NCI-H1436 (cell line): Measurements from ENCODE around the gene ALDH2.
"Not testable (repeated sequence)": the region's sequence is repeated elsewhere in the genome, so short reads cannot be mapped to it uniquely, and the experiment has no call there.

Experiments used
- DNase-seq: peaks from one replicate; lab custom pipeline; 2025; lab: John Stamatoyannopoulos, UW

Gene ALDH2

DNA sequence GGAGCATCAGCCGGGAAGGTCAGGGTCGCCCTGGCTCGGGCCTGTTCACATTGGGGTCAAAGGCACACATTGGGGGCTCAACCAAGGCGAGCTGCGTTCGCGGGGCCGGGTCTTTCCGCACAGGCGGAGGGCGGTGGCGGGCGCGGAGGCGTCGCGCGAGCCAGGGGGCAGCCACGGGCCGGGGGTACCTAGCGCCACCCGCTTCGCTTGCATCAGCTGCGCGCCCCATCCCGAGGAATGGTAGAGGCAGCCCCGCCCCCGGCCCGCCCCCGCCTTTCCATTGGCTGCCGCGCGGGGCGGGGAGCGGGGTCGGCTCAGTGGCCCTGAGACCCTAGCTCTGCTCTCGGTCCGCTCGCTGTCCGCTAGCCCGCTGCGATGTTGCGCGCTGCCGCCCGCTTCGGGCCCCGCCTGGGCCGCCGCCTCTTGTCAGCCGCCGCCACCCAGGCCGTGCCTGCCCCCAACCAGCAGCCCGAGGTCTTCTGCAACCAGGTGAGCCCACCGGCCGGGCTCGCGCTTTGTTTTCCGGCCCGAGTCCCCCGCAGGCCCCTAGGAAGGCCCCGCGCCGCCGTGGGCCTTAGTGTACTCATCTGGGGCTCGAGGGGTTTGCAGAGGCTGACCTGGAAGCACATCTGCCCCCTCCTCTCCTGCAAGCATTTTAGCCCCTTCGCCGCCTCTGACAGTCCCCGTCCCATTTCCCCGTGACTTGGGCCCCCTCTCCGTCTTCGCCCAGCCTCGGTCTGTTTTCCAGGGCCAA lies at the start of gene ALDH2:
ALDH2 (plus strand) TSS at position 326 of the 754 bp plus-strand sequence; CDS start at position 376, 50 bp downstream.
- DNase-seq = peak; percentile 66

DNA sequence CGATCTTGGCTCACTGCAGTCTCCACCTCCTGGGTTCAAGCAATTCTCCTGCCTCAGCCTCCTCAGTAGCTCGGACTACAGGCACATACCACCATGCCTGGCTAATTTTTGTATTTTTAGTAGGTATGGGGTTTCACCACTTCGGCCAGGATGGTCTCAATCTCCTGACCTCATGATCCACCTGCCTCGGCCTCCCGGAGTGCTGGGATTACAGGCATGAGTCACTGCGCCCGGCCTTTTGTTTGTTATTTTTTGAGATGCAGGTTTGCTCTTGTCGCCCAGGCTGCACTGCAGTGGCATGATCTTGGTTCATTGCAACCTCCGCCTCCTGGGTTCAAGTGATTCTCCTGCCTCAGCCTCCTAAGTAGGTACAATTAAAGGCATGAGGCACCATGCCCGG lies 47.4 kb upstream of the ALDH2 start:
- not testable (repeated sequence) for DNase-seq

DNA sequence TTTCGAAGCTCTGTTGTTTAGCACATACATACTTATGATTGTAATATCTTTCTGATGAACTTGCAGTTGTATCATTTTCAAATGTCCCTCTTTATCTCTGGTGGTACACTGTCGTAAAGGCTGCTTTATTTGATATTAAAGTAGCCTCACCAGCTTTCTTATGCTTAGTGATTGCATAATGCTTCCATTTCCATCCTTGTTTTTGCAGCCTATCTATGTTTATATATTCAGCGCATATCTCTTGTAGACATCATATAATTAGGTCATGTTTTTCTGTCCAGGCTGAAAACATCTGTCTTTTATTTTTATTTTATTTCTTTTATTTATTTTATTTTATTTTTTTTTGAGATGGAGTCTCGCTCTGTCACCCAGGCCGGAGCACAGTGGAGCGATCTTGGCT lies 46.3 kb upstream of the ALDH2 start:
- DNase-seq = no peak

DNA sequence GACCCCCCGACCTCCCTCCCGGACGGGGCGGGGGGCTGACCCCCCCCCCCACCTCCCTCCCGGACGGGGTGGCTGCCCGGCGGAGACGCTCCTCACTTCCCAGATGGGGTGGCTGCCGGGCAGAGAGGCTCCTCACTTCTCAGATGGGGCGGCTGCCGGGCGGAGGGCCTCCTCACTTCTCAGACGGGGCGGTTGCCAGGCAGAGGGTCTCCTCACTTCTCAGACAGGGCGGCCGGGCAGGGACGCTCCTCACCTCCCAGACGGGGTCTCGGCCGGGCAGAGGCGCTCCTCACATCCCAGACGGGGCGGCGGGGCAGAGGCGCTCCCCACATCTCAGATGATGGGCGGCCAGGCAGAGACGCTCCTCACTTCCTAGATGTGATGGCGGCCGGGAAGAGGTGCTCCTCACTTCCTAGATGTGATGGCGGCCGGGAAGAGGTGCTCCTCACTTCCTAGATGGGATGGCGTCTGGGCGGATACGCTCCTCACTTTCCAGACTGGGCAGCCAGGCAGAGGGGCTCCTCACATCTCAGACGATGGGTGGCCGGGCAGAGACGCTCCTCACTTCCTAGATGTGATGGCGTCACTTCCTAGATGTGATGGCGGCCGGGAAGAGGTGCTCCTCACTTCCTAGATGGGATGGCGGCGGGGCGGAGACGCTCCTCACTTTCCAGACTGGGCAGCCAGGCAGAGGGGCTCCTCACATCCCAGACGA lies 42.9 kb upstream of the ALDH2 start:
- DNase-seq = not testable (repeated sequence)

DNA sequence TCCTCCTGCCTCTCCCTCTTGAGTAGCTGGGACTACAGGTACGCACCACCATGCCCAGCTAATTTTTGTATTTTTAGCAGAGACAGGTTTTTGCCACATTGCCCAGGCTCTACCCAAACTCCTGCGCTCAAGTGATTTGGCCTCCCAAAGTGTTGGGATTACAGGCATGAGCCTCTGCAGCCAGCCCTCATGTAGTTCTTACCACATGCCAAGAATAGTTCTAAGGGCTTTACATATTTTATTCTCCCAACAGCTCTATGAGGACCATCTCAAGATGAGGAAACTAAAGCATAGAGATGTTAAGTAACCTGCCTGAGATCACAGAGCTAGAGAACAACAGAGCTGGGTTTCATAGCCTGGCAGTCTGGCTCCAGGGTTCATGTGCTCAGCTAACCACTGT lies 37.9 kb upstream of the ALDH2 start:
- no peak for DNase-seq

DNA sequence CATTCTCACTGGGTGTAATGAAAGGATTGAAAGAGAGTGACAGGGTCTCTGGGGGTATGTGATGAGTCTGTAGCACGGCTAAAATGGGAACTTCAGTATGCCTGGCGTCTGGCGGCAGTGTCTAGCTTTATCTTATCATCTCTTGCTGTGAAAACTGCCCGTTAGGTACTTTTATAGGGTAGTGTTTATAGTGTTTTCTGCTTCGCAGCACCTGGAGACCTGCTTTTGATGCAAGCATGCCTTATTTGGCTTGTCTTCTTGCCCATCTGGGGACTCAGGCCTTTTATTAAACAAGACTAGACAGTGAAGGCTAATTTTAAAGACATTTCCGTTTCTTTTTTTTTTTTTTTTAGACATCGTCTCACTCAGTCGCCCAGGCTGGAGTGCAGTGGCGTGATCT lies 36.3 kb upstream of the ALDH2 start:
- DNase-seq = no peak

DNA sequence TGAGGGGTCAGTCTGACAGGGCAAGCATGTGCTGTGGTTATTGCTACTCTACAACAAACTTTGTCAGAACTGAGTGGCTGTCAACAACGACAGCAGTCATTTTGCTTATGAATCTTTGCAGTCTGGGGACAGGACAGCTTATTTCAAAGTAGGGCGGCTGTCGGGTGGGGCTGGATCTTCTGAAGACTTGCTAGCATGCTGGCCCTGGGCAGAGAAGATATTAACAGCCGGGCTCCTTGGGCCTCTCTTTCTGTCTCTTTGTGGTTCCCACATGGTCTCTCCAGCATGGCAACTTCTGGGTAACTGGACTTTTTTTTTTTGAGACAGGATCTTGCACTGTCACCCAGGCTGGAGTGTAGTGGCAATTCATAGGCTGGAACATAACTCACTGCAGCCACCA lies 33.9 kb upstream of the ALDH2 start:
- no peak for DNase-seq

DNA sequence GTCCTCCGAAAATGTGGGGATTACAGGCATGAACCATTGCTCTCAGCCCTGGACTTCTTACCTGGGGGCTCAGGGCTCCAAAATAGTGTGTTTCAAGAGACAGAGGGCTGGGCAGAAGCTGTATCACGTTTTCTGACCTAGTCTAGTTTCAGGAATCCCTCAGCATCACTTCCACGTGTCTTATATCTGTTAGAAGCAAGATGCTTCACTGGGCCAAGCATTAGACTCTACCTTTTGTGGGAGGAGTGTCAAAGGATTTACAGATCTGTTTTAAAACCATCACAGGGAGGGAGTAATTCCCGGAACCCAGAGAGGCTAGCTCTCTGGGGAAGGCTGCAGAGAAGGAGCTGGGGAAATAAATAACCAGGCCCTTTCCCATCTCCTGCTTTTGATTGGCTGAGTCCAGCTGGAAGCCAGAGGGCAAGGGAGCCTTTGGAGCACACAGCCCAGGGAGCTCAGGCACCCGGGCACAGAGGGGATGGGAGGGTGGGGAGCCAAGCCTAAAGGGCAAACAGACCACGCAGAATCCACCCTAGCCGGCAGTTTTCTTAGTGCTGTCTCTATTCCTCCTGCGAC lies 33.3 kb upstream of the ALDH2 start:
- no peak for DNase-seq

DNA sequence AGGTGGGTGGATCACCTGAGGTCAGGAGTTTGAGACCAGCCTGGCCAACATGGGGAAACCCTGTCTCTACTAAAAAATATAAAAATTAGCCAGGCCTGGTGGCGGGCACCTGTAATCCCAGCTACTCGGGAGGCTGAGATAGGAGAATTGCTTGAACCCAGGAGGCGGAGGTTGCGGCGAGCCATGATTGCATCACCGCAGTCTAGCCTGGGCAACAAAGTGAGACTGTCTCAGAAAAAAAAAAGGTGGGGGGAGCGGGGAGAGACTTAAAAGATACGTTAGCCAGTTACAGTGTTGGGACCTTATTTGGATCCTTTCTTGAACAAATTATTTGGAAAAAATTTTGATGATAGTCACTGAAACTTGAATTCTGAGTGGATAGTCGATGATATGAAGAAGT lies 27.2 kb upstream of the ALDH2 start:
- DNase-seq = not testable (repeated sequence)

DNA sequence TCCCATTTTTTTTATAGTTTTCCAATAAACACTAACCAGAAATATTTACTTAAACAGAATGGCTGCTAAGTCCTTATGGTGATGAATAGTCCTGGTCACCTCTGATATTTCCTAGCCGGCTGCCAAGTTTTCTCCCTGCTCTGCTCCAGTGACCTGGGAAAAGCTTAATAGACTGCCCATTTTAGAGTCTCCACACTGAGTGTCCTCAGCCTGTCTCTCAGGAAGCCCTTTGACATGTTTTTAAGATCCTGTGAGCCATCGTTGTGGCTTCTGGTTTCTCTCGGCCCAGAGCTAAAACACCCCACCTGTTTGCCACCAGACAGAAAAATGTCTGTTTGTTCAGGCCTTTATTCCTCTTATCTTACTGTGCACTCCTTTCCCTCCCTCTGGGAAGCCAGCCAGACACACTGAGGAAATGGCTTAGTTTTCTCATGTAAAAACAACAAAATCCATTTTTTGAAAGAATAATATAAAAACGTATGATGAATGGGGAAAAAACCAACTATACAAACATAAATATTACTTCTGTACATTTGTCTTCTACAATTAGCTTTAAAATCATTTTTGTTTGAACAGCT lies 25.4 kb upstream of the ALDH2 start:
- no peak for DNase-seq

DNA sequence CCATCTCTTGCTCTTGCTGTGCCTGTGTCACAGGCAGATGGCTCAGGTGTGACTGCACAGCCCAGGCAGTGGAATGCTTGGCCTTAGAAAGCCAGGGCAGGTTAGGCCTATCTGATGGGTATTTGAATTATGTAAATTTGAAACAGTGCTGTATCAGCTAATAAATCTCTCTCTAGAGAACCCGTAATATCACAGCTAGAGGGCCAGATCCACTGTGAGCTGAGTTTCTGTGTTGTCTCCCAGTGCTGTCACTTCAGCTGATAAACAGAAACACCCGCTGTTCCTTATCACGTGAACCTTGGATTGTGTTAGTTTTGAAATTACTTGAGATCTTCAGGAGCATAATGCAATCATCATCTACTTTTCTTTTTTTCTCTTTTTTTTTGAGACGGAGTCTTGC lies 21.5 kb upstream of the ALDH2 start:
- DNase-seq = no peak

DNA sequence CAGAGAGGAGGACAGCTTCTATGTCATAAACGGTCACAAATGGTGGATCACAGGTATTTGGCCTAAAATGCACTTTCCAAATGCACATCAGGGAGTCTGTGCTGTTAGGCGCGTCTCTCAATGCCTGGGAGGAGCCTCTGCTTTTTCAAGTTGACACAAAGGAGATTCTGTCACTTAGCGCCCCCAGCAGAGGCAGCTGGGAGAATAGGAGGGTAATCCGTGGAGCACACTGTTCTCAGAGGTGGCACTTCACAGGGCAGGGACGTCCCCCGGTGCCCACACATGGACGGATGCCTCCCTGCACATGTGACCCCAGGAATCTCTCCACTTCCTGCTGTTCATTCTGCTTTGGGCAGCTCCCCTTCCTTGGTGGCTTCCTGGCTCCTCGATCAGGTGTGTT lies 19.4 kb upstream of the ALDH2 start:
- no peak for DNase-seq

DNA sequence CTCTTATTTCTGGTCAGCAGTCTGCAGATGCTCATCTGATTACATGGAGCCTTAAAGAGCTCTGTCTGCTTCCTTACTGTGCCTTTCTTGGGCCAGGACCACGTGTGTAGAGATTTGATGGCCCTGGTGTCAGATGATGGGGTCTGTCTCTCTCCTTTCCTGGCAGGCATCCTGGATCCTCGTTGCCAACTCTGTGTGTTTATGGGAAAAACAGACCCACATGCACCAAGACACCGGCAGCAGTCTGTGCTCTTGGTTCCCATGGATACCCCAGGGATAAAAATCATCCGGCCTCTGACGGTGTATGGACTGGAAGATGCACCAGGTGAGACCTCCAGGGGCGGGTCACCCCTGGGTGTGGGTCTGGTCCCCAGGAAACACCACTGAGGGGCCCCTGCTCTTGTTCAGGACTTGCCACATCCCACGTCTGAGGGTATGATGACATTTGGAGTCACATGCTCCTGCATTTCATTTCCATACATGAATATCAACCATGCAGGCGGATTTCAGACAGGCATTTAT lies 18.5 kb upstream of the ALDH2 start:
- no peak for DNase-seq

DNA sequence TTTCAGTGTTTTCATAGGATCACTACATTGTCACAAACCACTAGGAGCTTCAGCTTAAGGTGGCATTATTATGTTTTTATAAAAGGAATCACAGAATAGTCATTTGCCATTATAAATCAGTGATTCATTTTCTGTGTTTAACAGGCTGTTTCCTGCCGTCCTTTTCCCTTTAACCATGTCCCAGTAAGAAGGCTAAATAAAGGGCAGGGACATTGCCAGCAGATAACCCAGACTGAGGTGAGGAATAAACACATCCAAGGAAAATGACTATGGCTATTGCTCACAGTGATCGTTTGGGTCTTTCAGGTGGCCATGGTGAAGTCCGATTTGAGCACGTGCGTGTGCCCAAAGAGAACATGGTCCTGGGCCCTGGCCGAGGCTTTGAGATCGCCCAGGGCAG lies 17.9 kb upstream of the ALDH2 start:
- DNase-seq = no peak

DNA sequence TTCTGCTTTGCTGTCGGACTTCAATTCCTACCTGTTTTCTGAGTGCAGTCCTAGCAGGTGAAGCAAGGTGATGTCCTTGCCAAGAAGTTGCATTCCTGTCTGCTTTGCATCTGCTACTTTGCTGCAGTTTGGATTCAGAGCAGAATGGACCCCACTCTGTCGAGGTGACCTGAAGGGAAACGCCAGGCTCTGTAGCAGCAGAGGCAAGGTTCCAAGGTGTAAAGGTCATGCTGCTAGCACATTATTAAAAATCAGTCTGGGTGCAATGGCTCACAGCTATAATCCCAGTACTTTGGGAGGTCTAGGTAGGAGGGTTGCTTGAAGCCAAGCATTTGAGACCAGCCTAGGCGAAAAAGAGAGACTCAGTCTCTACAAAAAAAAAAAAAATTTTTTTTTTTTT lies 17.3 kb upstream of the ALDH2 start:
- DNase-seq = no peak

DNA sequence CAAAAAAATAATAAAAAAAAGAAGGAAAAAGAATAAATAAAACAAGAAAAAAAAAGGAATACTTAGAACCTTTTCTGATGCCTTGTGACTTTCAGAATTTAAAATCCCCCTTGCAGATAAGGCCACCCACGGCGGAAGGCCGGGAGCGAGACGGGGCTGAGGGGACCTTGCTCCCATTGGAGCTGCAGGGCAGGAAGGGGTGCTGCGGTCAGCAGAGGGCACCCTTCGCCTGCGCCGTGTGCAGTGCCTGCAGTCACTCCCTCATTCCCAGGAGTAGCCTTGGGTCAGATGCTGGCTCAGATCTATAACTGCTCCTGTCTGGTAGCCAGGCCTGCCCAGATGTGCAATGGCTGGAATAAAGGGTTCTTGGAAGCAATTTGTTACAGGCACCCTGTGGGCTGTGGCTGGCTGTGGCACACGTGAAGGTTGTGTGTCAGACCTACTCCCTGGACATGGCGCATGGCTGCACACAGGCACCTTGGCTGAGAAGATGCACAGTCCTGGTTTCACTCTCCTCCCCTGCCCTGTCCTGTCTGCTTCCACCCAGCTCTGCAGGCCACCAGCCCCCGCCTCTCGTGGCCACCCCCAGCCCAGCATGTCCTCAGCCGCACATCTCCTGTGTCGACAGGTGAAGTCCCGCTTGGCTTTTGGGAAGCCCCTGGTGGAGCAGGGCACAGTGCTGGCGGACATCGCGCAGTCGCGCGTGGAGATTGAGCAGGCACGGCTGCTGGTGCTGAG lies 13.4 kb upstream of the ALDH2 start:
- peak; percentile 11 for DNase-seq

DNA sequence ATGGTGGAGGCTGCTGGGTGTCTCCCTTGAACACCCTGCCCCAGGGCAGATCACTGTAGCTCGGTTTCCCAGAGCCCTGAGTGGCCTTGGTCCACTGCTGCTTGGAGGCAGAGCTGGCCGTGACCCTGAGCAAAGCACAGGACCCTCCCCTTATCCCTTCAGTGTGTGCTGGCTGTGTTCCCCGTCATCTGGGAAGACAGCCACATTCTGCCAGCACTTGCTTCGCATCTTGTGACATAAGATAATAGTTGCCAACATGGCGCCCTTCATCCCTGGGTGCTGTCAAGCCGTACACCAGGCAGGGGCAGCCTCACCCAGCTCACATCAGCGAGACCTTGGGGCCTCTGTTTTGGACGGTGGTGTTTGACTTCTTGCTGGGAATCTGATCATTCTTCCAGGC lies 12.1 kb upstream of the ALDH2 start:
- no peak for DNase-seq

DNA sequence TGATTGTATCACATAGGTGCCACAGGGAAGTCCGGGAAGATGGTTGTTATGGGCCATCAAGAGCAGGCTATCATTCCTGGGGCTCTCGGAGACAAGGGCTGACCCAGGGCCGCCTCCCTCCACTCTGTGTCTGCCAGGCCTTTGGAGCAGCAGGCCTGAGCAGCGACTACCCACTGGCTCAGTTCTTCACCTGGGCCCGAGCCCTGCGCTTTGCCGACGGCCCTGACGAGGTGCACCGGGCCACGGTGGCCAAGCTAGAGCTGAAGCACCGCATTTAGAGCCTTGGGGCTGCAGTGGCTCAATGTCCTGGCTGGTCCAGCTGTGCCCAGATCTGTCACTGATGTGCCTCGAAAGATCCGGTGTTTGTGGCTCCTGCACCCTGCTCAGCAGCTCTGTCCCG lies 10.5 kb upstream of the ALDH2 start:
- DNase-seq = no peak

DNA sequence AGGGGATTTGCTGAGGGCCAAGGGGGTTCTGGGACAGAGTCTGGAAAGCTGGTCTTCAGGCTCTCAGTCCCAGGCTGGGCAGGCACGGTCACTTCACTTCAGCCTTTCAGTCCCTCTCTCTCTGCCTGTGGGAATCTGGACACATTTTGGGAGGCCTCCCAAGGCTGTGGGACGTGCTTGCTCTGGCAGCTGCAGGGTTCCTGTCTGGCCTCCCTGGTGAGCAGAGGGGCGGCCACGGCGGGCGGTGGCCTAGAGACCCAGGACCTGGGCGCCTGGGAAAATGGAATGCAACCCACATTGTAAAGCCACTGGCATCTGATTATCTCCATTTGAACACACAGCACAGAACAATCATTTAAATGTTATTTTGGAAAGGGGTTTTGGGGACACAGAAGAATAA lies 10.1 kb upstream of the ALDH2 start:
- no peak for DNase-seq

DNA sequence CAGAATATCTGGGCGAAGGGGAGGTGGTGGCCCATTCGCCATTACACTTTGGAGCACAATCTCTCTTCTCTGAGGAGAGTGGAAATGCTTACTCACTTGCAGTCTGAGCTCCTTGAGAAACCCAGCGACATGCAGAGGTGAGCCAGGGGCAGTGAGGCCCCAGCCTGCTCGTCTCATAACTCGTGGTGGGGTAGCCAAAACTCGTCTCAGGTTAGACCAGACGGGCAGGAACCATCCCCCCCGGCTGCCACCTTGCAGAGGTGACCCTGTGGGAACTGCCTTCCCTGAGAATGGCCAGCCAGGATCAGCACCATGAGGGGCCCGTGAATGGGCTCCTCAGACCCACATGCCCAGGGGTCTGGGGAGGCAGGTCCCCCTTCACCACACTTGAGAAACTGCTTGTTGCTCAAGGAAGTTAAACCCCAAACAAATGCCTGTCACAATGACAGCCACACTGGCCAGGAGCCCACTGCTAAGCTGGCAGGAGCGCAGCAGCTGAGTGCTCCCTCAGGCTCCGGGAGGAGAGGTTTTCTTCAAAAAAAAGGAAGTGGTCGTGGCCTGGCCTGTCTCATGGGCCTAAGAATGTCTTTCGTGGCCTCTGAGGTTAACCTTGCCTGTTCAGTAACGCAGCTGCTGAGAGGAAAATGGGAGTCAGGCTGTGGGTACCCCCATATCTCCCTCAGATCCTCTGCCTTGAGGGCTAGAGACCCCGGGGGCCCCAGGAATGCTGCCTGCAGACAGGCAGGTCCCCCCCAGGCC lies 9.2 kb upstream of the ALDH2 start:
- no peak for DNase-seq

DNA sequence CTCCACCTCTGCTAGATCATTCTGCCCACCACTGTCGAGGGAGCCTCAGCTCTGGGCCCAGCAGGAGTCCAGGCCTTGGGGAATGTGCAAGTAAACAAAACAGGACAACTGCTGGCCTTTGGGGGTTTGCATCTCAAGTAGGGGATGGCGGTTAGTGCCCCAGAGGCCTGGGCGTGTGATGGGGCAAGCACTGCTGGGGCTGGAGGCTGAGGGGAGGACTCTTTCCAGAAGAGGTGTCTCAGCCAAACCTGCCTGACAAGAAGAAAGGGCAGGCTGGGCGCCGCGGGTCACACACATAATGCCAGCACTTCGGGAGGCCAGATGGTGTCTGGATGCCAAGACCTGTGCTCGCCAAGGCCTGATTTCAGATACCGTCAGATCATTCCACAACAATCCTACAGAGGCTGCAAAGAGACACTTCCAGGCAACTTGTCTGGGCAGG lies 8.6 kb upstream of the ALDH2 start:
- no peak for DNase-seq
